ENCODE results near the gene SPEN.

DNA sequence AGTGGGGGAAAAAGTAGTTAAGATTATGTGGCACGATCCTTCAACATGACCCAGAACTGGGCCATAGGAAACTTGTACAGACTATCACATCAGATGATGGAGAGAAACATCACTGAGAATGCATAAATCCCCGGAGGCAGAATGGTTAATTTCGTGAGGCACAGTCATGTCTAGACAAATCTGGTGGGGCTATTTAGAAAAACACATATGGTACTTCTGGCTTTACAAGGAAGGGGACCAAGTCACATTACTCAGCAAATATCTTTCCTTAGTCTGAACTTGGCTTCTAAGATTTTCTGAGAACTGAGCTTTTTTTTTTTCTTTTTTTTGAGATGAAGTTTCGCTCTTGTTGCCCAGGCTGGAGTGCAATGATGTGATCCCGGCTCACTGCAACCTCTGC, 30.8 kb upstream of the SPEN start:
- TF ChIP-seq SIN3A (IDR thresholded peaks at IDR 0.05; ENCODE audit: borderline replicate concordance, insufficient read depth, low read length) (no peak), POLR2AphosphoS5 (IDR thresholded peaks at IDR 0.05; ENCODE audit: low read depth, low read length) (no peak)
- TF ChIP-seq, protein P1, sequence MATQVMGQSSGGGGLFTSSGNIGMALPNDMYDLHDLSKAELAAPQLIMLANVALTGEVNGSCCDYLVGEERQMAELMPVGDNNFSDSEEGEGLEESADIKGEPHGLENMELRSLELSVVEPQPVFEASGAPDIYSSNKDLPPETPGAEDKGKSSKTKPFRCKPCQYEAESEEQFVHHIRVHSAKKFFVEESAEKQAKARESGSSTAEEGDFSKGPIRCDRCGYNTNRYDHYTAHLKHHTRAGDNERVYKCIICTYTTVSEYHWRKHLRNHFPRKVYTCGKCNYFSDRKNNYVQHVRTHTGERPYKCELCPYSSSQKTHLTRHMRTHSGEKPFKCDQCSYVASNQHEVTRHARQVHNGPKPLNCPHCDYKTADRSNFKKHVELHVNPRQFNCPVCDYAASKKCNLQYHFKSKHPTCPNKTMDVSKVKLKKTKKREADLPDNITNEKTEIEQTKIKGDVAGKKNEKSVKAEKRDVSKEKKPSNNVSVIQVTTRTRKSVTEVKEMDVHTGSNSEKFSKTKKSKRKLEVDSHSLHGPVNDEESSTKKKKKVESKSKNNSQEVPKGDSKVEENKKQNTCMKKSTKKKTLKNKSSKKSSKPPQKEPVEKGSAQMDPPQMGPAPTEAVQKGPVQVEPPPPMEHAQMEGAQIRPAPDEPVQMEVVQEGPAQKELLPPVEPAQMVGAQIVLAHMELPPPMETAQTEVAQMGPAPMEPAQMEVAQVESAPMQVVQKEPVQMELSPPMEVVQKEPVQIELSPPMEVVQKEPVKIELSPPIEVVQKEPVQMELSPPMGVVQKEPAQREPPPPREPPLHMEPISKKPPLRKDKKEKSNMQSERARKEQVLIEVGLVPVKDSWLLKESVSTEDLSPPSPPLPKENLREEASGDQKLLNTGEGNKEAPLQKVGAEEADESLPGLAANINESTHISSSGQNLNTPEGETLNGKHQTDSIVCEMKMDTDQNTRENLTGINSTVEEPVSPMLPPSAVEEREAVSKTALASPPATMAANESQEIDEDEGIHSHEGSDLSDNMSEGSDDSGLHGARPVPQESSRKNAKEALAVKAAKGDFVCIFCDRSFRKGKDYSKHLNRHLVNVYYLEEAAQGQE (IDR thresholded peaks at IDR 0.05; ENCODE audit: insufficient read depth in 1 of 2, low read depth in 2 of 2, low read length in 2 of 2) = no peak

All from PFSK-1 (cell line).